ENCODE measurements around the gene PIGR.

Gene PIGR

GRCh38 chr1:206911064-206911663 lies 35.1 kb downstream of the PIGR start:
- DNase-seq (ENCODE audit: low spot score) (peak; percentile 62), FAIRE-seq (no peak)

DNA sequence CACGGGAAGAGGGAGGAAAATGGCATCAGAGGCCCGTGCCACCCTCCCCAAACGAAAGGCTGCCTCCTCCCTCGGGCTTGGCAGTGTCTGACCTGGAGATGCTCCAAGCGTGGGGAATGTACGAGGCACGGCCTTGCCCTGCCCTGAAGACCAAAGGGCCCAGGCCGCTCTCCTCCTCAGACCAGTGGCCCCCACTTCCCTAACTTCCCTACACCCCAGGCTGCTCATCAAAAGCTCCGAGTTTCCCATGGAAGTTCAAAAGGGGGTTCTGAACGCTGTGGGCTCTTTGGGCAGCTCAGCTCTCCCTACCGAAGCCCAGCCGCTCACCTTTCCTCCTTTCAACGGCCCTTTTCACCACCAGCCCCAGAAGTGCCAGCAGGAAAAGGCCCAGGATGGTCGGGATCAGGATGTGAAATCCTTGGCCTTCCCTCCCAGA lies 36.4 kb downstream of the PIGR start:
- FAIRE-seq (no peak), DNase-seq (ENCODE audit: low spot score) (no peak)

DNA sequence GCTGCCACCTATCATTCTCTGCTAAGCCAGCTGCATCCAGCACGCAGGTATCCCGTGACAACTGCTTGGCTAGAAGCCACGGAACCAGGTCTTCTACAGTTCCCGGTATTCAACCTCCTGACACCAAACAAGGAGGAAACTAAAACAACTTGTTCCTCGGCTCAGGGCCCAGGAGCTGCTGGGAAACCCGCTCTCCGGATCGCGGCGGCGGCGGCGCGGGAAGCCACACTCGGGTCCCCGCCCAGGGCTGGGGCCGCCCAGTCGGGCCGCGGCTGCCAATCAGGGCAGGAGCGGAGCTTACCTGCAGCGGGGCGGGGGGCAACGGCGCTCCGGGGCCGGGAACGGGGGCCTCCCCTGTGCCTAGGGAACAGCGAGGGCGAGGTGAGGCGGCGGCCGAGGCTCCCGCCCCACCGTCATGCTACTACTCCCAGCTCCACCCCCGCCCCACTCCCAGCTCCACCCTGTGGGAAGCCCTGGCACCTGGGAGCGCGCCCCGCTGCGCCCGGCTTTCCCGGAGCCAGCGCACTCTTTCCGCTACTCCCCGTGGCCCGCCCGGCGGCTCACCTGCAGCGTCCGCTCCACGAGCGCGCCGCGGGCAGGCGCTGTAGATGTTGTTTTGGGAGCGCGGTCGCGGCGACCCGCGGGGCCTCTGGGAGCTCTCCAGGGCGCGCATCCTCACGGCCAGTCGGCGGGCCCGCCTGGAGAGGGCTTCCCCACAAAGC lies 36.9 kb downstream of the PIGR start:
- DNase-seq (ENCODE audit: low spot score): peak; percentile 51
- no peak for FAIRE-seq

DNA sequence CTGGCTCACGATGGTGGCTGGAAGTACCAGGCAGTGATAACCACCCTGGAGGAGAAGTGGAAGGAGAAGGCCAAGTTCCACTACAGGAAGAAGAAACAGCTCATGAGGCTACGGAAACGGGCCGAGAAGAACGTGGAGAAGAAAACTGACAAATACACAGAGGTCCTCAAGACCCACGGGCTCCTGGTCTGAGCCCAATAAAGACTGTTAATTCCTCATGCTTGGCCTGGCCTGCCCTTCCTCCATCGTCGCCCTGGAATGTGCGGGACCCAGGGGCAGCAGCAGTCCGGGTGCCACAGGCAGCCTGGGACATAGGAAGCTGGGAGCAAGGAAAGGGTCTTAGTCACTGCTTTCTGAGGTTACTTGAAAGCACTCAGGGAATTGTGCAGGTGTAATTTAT lies 38.2 kb downstream of the PIGR start:
- FAIRE-seq (no peak), DNase-seq (ENCODE audit: low spot score) (no peak)

GRCh38 chr1:206907304-206907991 lies 38.8 kb downstream of the PIGR start:
- FAIRE-seq (no peak), DNase-seq (ENCODE audit: low spot score) (no peak)

GRCh38 chr1:206905295-206906164 lies 40.7 kb downstream of the PIGR start:
- DNase-seq (ENCODE audit: low spot score) (peak; percentile 88), FAIRE-seq (no peak)

DNA sequence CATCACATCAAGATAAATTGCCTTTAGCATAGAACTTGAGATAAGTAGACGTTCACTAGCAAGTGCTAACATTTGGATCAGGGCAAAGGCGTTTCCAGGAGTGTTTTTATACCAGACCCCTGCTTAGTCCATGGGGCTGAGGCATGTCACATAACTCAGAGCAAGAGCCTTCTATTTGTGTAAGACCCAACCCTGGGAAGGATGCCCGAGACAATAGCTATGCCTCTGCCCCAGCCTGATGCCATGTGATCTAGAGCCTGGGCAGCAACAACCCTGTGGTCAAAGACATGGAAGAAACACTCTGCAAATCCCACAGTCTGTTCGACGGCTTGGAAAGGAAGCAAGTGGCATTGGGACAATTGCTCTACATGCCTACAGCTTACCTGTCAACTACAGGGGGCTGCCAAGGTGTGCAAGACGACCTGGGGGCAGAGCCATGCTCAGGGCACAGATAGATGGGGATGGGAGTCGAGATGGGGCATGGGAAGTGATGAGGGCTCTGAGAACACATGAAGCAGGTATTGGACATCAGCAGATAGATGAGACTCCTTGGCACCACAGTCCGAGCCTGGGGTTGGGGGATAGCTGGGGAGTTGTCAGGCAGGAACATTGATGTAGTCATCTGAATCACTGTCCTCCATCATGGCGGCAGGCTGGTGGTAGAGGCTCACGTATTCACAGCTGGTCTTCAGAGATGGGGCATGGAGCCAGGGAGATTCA lies 41.7 kb downstream of the PIGR start:
- DNase-seq (ENCODE audit: low spot score): no peak

GRCh38 chr1:206903687-206904086 lies 42.6 kb downstream of the PIGR start:
- DNase-seq (ENCODE audit: low spot score) (no peak), FAIRE-seq (no peak)

More for the DNA sequence above, 41.7 kb downstream of the PIGR start:
- FAIRE-seq: no peak

GRCh38 chr1:206902702-206903101 lies 43.6 kb downstream of the PIGR start:
- no peak for FAIRE-seq

GRCh38 chr1:206901944-206902343 lies 44.3 kb downstream of the PIGR start:
- DNase-seq (ENCODE audit: low spot score) (no peak), FAIRE-seq (no peak)

More at GRCh38 chr1:206902702-206903101, 43.6 kb downstream of the PIGR start:
- DNase-seq (ENCODE audit: low spot score): no peak

DNA sequence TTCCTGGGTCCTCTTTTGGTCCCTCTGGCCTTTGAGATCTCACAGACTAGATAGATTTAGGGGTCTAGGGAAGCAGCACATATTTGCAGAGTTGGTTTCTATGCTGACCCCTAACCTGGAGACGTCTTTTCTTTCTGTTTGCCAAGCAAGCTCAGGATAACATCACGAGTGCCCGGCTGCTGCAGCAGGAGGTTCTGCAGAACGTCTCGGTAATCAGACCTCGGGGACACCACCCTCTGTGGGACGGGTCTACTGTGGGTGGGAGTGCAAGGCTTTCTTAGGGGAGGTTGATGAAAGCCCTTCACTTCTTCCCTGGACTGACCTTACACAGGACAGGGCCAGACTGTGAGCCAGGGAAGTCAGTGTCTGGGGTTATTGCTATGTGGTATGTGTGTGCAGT lies 46.1 kb downstream of the PIGR start:
- no peak for DNase-seq (ENCODE audit: low spot score)
- FAIRE-seq: no peak

DNA sequence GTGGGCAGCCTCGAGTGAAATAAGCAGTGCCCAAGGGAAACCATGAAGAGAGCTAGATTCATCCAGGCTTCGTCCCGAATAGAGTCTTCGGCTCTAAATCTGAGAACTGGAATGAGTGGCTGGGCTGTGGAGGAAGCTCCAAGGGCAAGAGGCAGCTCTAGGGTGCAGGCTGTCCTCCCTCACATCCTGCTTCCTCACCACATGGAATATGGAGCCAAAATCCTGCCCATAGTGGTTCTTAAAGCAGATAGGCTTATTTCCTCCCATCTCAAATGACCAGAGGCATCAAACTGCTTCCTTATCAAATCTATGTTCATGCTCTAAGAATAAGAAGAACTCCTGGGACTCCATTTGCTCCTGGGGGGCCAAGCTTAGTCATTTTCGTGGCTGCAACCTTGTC lies 46.5 kb downstream of the PIGR start:
- DNase-seq (ENCODE audit: low spot score) (no peak), FAIRE-seq (no peak)

DNA sequence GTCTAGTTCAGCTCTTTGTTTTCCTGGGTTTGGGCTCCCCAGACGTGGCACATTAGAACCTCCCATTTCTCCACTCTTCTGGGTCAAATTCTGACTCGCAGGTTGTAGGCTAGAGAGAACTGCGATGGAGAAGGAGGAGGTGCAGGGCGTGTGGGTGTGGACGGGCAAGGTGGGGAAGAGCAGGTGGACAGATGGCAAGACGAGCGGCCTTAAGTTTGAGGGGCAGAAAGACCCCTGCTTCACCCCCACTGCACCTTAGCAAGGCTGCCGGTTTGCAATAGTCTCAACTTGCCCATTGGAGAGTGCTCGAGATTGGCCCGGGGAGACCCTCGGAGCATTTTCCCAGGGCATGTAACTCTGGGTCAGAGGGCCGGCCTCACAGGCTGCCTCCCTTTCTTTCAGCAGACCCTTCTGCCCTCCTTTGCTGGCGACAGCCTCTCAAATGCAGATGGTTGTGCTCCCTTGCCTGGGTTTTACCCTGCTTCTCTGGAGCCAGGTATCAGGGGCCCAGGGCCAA lies 47.3 kb downstream of the PIGR start:
- FAIRE-seq: no peak
- no peak for DNase-seq (ENCODE audit: low spot score)

GRCh38 chr1:206898089-206898914 lies 48.0 kb downstream of the PIGR start:
- peak; percentile 65 for DNase-seq (ENCODE audit: low spot score)
- no peak for FAIRE-seq

DNA sequence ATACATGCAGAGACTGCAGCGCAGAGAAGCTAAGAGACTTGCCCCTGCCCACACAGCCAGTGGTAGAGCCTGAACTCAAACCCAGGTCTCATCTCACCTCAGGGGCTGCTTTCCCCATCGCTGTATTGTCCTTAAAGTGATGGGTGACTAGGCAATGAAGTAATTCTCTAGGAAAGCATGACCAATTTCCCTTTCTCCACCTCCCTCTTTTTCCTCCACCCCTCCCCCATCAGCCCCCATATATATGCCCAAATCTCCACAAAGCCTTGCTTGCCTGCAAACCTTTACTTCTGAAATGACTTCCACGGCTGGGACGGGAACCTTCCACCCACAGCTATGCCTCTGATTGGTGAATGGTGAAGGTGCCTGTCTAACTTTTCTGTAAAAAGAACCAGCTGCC lies 49.1 kb downstream of the PIGR start, which contains the start of gene IL24:
IL24 (plus strand) TSS at position 269 of the 400 bp plus-strand sequence. CDS start 390 bp downstream, outside the sequence.
- DNase-seq (ENCODE audit: low spot score): no peak
- no peak for FAIRE-seq

GRCh38 chr1:206896261-206896660 lies 50.0 kb downstream of the PIGR start:
- FAIRE-seq: no peak
- no peak for DNase-seq (ENCODE audit: low spot score)

GRCh38 chr1:206895837-206896242 lies 50.4 kb downstream of the PIGR start:
- FAIRE-seq: no peak
- no peak for DNase-seq (ENCODE audit: low spot score)

DNA sequence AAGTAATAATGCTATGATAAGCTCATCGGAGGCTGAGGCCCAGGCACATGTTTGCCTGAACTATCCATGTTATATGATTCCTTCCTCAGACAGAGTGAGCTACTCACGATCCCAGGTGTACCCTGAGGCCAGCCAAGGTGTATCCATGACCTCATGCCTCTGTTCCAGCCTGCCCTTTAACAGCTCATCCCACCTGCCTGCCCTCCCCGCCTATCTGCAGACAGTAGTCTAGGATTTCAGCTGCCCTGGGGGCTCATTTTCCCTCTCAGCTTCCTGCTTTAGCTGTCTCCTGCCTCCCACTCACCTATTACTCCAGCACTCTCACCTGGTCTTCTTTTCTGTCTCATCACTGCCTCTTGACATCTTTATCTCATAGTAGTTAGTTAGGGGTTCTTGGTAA lies 50.9 kb downstream of the PIGR start:
- DNase-seq (ENCODE audit: low spot score): no peak
- no peak for FAIRE-seq

GRCh38 chr1:206893380-206893779 lies 52.9 kb downstream of the PIGR start:
- DNase-seq (ENCODE audit: low spot score) (no peak), FAIRE-seq (no peak)
